Esophagus squamous epithelium (tissue), 5 donors: Measurements from ENCODE around the gene C22orf23. TPM values are rescaled to one million over a fixed set of nuclear protein-coding genes. Genes with fewer than 3 reads are reported as not detected.

Experiments
- DNase-seq: peaks from one replicate; lab custom pipeline; 2025; lab: John Stamatoyannopoulos, UW
- H3K27ac ChIP-seq, 4 donors: fragments of 200-600 bp; sonication (generic); one replicate each; pipeline ENCODE4 v1.5.1; 2016 to 2019; ENCODE audit warnings: mild to moderate bottlenecking in 1 of 4
- H3K27me3 ChIP-seq, 4 donors: fragments of 200-600 bp; sonication (generic); 1 replicate in 3 of 4; 2 replicates in 1 of 4; pipeline versions ENCODE4 v1.5.1 to v1.6.0; 2017 to 2021; ENCODE audit warnings: antibody characterized with exemption in 1 of 4
- H3K36me3 ChIP-seq, 3 donors: fragments of 200-600 bp; sonication (generic); one replicate each; pipeline ENCODE4 v1.5.1; 2016 to 2019
- H3K4me1 ChIP-seq, 3 donors: fragments of 200-600 bp; sonication (generic); one replicate each; pipeline ENCODE4 v1.5.1; 2017 to 2019
- H3K4me3 ChIP-seq, 4 donors: fragments of 200-600 bp; sonication (generic); 1 replicate in 3 of 4; 2 replicates in 1 of 4; pipeline ENCODE4 v1.5.1; 2016 to 2019; ENCODE audit warnings: mild to moderate bottlenecking in 2 of 4, moderate library complexity in 1 of 4
- H3K9me3 ChIP-seq, 3 donors: fragments of 200-600 bp; sonication (generic); one replicate each; pipeline ENCODE4 v1.5.1; 2016 to 2019
- POLR2A ChIP-seq, 4 donors: fragments of 450-650 bp; IDR thresholded peaks; one replicate each; pipeline ENCODE4 v1.6.1; 2017; ENCODE audit warnings: antibody characterized with exemption in 4 of 4, mild to moderate bottlenecking in 4 of 4, moderate library complexity in 3 of 4
- WGBS, 2 donors: methylation state at CpG; one replicate each; pipeline ENCODE4 v1.1.5; 2018; 5-methylcytosine and 5-hydroxymethylcytosine counted together
- intact Hi-C: fragments of 100-400 bp; cut with DNase I; formaldehyde crosslinking; loops from one replicate; pipeline ENCODE4 v1.15.0; 2022
- total RNA-seq, 4 donors: library from RNA; depleted of rRNA; stranded (reverse); fragments of >200 nt; gene quantifications; one replicate each; pipeline ENCODE4 v1.1.0, GENCODE V29; 2016
- TF ChIP-seq, protein P1 (sequence below), 6 experiments: fragments of 450-650 bp in 4 of 6; fragments of 200-600 bp in 2 of 6; sonication (generic) in 2 of 6; IDR thresholded peaks; one replicate each; pipeline ENCODE4 v1.5.1; 2016 to 2019; ENCODE audit warnings: antibody characterized with exemption in 6 of 6, mild to moderate bottlenecking in 4 of 6, moderate library complexity in 4 of 6
- donor health status: DM: yes; HTN: yes; CAD: no.

C22orf23 gene
- total RNA-seq, 4 donors from 2014 or later: 0.13 to 0.38 TPM; not detected in 2

DNA sequence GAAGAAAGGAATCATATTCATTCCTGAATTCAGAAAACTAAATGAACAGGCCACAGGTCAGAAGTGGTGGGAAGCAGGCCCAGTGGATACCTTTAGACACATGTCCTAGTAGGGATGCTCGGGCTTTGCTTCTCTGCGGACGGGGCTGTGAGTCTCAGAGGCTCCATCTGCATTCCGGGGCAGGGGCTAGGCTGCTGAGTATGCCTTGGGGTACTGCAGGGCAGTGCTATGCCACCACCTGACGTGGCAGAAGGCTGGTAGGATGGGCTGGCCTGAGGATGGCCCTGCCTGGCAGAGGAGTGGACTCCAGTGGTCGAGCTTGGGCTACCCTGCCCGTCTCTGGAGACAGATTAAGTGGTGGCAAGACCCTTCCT, 9.6 kb downstream of the C22orf23 start:
- 93 to 95% methylated on average over 5 of the region's 7 CpGs for WGBS, 2 donors
- TF ChIP-seq, protein P1, sequence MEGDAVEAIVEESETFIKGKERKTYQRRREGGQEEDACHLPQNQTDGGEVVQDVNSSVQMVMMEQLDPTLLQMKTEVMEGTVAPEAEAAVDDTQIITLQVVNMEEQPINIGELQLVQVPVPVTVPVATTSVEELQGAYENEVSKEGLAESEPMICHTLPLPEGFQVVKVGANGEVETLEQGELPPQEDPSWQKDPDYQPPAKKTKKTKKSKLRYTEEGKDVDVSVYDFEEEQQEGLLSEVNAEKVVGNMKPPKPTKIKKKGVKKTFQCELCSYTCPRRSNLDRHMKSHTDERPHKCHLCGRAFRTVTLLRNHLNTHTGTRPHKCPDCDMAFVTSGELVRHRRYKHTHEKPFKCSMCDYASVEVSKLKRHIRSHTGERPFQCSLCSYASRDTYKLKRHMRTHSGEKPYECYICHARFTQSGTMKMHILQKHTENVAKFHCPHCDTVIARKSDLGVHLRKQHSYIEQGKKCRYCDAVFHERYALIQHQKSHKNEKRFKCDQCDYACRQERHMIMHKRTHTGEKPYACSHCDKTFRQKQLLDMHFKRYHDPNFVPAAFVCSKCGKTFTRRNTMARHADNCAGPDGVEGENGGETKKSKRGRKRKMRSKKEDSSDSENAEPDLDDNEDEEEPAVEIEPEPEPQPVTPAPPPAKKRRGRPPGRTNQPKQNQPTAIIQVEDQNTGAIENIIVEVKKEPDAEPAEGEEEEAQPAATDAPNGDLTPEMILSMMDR (IDR thresholded peaks at IDR 0.05): no peak
- no peak for TF ChIP-seq POLR2A (IDR thresholded peaks at IDR 0.05)
- H3K27me3 ChIP-seq: no peaks in the 10 kb centered on the region
- no peak overlapping the region for H3K4me3 ChIP-seq
- no peaks in the 10 kb centered on the region for H3K4me1 ChIP-seq
- H3K27ac ChIP-seq: no peak overlapping the region
- H3K36me3 ChIP-seq: peaks cover 20 to 63% (median 27%) of the 10 kb centered on the region in 3 donors
- intact Hi-C loops: no loop called here
- no peak for DNase-seq
- no peaks in the 10 kb centered on the region for H3K9me3 ChIP-seq

DNA sequence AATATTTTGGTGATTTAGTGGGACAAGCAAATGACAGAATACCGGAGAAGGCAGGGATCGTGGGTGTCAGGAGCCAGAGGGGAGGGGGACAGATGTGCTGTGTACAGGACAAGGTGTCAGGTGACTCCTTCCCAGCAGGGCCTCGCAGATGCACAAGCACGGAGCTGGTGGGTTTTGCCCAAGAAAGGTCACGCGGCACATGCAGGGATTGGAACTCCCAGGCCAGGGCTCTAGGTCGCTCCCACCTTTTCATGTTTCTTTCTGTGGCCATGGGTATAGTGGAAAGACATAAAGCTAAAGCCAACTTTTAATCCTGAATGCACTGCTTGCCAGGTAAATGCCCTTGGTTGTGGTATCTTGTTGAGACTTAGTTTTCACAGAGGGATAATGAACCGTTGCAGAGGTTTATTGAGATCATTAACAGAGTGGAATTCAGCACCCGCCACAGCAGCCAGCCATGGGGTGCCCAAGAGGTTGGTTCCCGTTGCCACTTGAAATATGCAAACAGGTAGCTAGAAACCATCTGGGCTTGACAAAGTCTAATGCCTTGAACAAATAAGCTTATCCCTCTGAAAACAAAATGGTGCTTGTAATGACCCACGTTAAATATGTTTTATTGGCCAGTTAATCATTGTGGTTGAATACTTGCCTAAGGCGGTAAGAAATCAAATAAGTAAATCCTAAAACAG, 10.1 kb downstream of the C22orf23 start:
- intact Hi-C loops: no loop called here
- Histone ChIP-seq H3K4me1 (no peaks in the 10 kb centered on the region), H3K36me3 (peaks cover 20 to 68% (median 32%) of the 10 kb centered on the region in 3 donors), H3K27me3 (no peaks in the 10 kb centered on the region), H3K4me3 (no peak overlapping the region), H3K9me3 (no peaks in the 10 kb centered on the region), H3K27ac (no peak overlapping the region)
- TF ChIP-seq POLR2A (IDR thresholded peaks at IDR 0.05): no peak
- TF ChIP-seq, protein P1 (IDR thresholded peaks at IDR 0.05): no peak
- 79 to 88% methylated on average over 9 to 12 of the region's 12 CpGs for WGBS, 2 donors
- no peak for DNase-seq

DNA sequence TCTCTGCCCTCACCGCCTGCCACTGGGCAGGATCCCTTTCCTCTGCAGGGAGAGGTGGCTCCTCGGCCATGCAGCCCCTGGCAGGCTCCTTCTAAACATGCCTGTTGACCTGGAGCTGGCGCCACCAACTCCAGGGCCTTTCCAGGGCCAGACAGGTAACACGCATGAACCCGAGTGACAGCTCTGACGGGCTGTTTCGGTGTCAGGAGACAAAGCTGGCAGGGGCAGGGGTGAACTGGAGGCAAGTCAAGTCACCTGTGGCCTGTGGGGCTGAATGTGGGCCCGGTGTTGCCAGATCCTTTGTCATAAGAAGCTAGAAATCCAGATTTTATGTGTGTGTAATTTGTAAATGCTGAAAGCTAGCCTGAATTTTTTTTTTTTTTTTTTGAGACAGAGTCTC, 11.3 kb downstream of the C22orf23 start:
- TF ChIP-seq POLR2A (IDR thresholded peaks at IDR 0.05): no peak
- TF ChIP-seq, protein P1 (IDR thresholded peaks at IDR 0.05): no peak
- DNase-seq: no peak
- Histone ChIP-seq H3K4me1 (no peaks in the 10 kb centered on the region), H3K9me3 (no peaks in the 10 kb centered on the region), H3K27ac (no peak overlapping the region), H3K36me3 (peaks cover 28 to 80% (median 40%) of the 10 kb centered on the region in 3 donors), H3K4me3 (no peak overlapping the region), H3K27me3 (no peaks in the 10 kb centered on the region)
- WGBS, 2 donors: 90 to 98% methylated on average over 4 to 6 of the region's 8 CpGs
- intact Hi-C loops: no loop called here

DNA sequence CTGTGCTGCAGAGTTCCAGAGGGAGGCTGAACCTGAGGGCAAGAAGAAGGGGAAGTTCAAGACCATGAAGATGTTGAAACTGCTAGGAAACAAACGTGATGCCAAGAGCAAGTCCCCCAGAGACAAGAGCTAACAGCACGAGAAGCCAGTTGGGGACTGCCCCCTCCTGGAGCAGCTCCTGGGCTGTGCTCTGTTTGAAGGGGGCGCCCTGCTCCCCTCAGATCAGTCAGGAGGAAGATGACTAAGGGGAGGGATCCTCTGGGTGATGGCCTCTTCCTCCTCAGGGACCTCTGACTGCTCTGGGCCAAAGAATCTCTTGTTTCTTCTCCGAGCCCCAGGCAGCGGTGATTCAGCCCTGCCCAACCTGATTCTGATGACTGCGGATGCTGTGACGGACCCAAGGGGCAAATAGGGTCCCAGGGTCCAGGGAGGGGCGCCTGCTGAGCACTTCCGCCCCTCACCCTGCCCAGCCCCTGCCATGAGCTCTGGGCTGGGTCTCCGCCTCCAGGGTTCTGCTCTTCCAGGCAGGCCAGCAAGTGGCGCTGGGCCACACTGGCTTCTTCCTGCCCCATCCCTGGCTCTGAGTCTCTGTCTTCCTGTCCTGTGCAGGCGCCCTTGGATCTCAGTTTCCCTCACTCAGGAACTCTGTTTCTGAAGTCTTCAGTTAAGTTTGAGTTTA, 12.6 kb downstream of the C22orf23 start:
- TF ChIP-seq POLR2A (IDR thresholded peaks at IDR 0.05): no peak
- TF ChIP-seq, protein P1 (IDR thresholded peaks at IDR 0.05): no peak
- intact Hi-C loops: no loop called here
- peaks cover 28 to 93% (median 50%) of the 10 kb centered on the region in 3 donors for H3K36me3 ChIP-seq

More for the DNA sequence above, 12.6 kb downstream of the C22orf23 start:
- Histone ChIP-seq H3K27me3 (no peaks in the 10 kb centered on the region), H3K4me3 (no peak overlapping the region), H3K27ac (no peak overlapping the region), H3K4me1 (no peaks in the 10 kb centered on the region), H3K9me3 (no peaks in the 10 kb centered on the region)
- DNase-seq: no peak
- WGBS, 2 donors: 60 to 82% methylated on average over 2 to 7 of the region's 12 CpGs
